Mesendoderm (in vitro differentiated cells): ENCODE measurements around the gene CREB3.

ENCODE experiments used
- DNase-seq: peaks from one replicate; pipeline ENCODE4 v3.0.0; 2013
- H2AK5ac ChIP-seq: 2 replicates; pipeline ENCODE4 v1.6.1; 2013; ENCODE audit warnings: low read length, inconsistent platforms
- H2BK120ac ChIP-seq: 2 replicates; pipeline ENCODE4 v1.6.1; 2013; ENCODE audit warnings: low read depth, mild to moderate bottlenecking, low read length, moderate library complexity, mixed read lengths
- H2BK15ac ChIP-seq: replicated peaks from 2 replicates; pipeline ENCODE4 v1.6.1; 2013; ENCODE audit warnings: low read depth, mild to moderate bottlenecking, moderate library complexity
- H2BK5ac ChIP-seq: 2 replicates; pipeline ENCODE4 v1.6.1; 2013; ENCODE audit warnings: low read length, inconsistent platforms
- H3K18ac ChIP-seq: 2 replicates; pipeline ENCODE4 v1.6.1; 2013; ENCODE audit warnings: mild to moderate bottlenecking, low read length, mixed read lengths
- H3K23ac ChIP-seq: one replicate; pipeline ENCODE4 v1.6.1; 2013; ENCODE audit warnings: low read length
- H3K27ac ChIP-seq: 2 replicates; pipeline ENCODE4 v1.5.1; 2013; ENCODE audit warnings: low read depth, mild to moderate bottlenecking, inconsistent platforms, low read length, moderate library complexity
- H3K27me3 ChIP-seq: 2 replicates; pipeline ENCODE4 v1.6.1; 2013; ENCODE audit warnings: low read length, control low read depth, mild to moderate bottlenecking, inconsistent platforms; ENCODE audit not compliant: insufficient read depth, poor library complexity
- H3K36me3 ChIP-seq: 2 replicates; pipeline ENCODE4 v1.6.1; 2013; ENCODE audit warnings: low read length, inconsistent platforms; ENCODE audit not compliant: control insufficient read depth, insufficient read depth
- H3K4ac ChIP-seq: one replicate; pipeline ENCODE4 v1.6.1; 2013; ENCODE audit warnings: low read depth, mild to moderate bottlenecking, low read length, moderate library complexity
- H3K4me1 ChIP-seq: 2 replicates; pipeline ENCODE4 v1.6.1; 2013; ENCODE audit warnings: low read depth, low read length, inconsistent platforms; ENCODE audit not compliant: control insufficient read depth
- H3K4me2 ChIP-seq: 2 replicates; pipeline ENCODE4 v1.6.1; 2013; ENCODE audit warnings: low read length
- H3K4me3 ChIP-seq: 2 replicates; pipeline ENCODE4 v1.5.1; 2013; ENCODE audit warnings: mild to moderate bottlenecking, low read length
- H3K56ac ChIP-seq: one replicate; pipeline ENCODE4 v1.6.1; 2013; ENCODE audit warnings: low read length
- H3K79me1 ChIP-seq: 2 replicates; pipeline ENCODE4 v1.6.1; 2013; ENCODE audit warnings: low read length, inconsistent platforms
- H3K79me2 ChIP-seq: 2 replicates; pipeline ENCODE4 v1.6.1; 2013; ENCODE audit warnings: mild to moderate bottlenecking, low read length; ENCODE audit not compliant: control insufficient read depth, insufficient read depth
- H3K9ac ChIP-seq: 2 replicates; pipeline ENCODE4 v1.6.1; 2013; ENCODE audit warnings: low read length, inconsistent platforms
- H4K5ac ChIP-seq: one replicate; pipeline ENCODE4 v1.6.1; 2013; ENCODE audit warnings: low read length
- H4K8ac ChIP-seq: one replicate; pipeline ENCODE4 v1.6.1; 2013; ENCODE audit warnings: low read depth, mild to moderate bottlenecking, control low read depth, low read length, moderate library complexity
- WGBS: extraction: QIAGEN DNeasy Blood & Tissue Kit; methylation state at CpG from one replicate; pipeline ENCODE4 v1.1.7; 2013; ENCODE audit warnings: low lambda C conversion rate, missing lambda C conversion rate; ENCODE audit not compliant: insufficient coverage; ENCODE audit errors: extremely low coverage; 5-methylcytosine and 5-hydroxymethylcytosine counted together

CREB3 gene

DNA sequence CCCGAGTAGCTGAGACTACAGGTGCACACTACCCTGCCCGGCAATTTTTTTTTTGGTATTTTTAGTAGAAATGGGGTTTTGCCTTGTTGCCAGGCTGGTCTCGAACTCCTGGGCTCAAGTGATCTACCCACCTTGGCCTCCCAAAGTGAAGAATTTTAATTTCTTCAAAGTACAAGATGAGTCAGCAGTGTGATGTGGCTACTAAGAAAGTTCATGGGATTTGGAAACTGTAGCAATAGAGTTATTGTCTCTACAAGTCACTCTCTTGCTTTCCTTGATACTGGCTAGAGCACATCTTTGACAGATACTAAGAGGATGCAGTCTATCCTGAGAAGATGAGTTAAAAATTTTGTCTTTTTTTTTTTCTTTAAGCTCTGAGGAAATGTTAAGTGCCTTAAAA, 1.6 kb downstream of the CREB3 start:
- no peak overlapping the region for H2BK15ac ChIP-seq
- no peak overlapping the region for H4K5ac ChIP-seq
- H3K4ac ChIP-seq, result no peak overlapping the region
- H3K56ac ChIP-seq, result no peak overlapping the region
- H2BK5ac ChIP-seq, result no peak overlapping the region
- H3K4me1 ChIP-seq, result peaks cover 20% of the 10 kb centered on the region
- H3K18ac ChIP-seq, result no peak overlapping the region
- no peak overlapping the region for H3K27ac ChIP-seq
- no peak overlapping the region for H3K4me2 ChIP-seq
- H4K8ac ChIP-seq, result no peak overlapping the region
- H3K23ac ChIP-seq, result no peak overlapping the region
- DNase-seq, result no peak
- H2BK120ac ChIP-seq, result no peak overlapping the region
- H3K79me2 ChIP-seq, result peaks cover 25% of the 10 kb centered on the region
- peaks cover 21% of the 10 kb centered on the region for H3K79me1 ChIP-seq
- H3K36me3 ChIP-seq, result peaks cover 16% of the 10 kb centered on the region
- no peaks in the 10 kb centered on the region for H3K27me3 ChIP-seq
- no peak overlapping the region for H3K9ac ChIP-seq
- WGBS, result no CpG with 5 or more reads among the region's 3 CpGs
- no peak overlapping the region for H3K4me3 ChIP-seq
- no peak overlapping the region for H2AK5ac ChIP-seq

DNA sequence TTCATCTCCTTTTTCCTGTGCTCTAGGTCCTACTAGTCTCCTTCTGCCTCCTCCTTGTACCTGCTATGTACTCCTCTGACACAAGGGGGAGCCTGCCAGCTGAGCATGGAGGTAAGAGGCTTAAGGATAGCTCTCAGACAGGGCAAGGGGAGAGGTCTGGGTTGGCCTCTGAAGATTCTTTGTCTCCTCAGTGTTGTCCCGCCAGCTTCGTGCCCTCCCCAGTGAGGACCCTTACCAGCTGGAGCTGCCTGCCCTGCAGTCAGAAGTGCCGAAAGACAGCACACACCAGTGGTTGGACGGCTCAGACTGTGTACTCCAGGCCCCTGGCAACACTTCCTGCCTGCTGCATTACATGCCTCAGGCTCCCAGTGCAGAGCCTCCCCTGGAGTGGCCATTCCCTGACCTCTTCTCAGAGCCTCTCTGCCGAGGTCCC, 3.8 kb downstream of the CREB3 start:
- H2BK120ac ChIP-seq, result no peak overlapping the region
- no peak overlapping the region for H4K8ac ChIP-seq
- WGBS, result no CpG with 5 or more reads among the region's 5 CpGs
- no peak overlapping the region for H3K4ac ChIP-seq
- H4K5ac ChIP-seq, result no peak overlapping the region
- no peak overlapping the region for H3K4me3 ChIP-seq
- H3K4me1 ChIP-seq, result peaks cover 3% of the 10 kb centered on the region
- H3K4me2 ChIP-seq, result no peak overlapping the region
- H3K23ac ChIP-seq, result no peak overlapping the region
- H2BK15ac ChIP-seq, result no peak overlapping the region
- peaks cover 5% of the 10 kb centered on the region for H3K79me2 ChIP-seq
- peak; percentile 94 for DNase-seq
- peaks cover 20% of the 10 kb centered on the region for H3K36me3 ChIP-seq
- peaks cover 5% of the 10 kb centered on the region for H3K79me1 ChIP-seq
- no peak overlapping the region for H3K56ac ChIP-seq
- H3K9ac ChIP-seq, result peak overlapping the region; percentile 19
- H2BK5ac ChIP-seq, result peak overlapping the region; percentile 17
- no peak overlapping the region for H2AK5ac ChIP-seq
- H3K18ac ChIP-seq, result no peak overlapping the region
- H3K27ac ChIP-seq, result no peak overlapping the region
- no peaks in the 10 kb centered on the region for H3K27me3 ChIP-seq

DNA sequence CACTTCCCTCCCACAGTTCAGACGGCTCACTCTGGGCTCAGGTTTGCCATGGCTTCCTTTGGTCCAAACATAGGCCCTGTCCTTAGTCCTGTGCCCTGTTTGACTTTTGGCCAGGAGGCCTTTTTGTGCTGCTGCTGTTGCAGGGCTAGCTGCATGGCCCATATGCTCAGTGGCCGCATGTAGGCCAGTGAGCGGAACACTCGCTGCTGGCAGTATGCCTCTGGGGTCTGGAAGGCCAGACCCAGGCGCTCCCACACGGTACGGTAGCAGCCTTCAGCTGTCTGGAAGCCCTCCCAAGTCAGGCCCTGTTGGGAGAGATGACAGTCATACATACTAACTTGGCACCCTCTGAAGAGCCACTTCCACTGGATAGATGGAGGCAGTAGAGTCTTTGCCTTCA, 4.7 kb downstream of the CREB3 start:
- no CpG with 5 or more reads among the region's 7 CpGs for WGBS
- Histone ChIP-seq H3K23ac (no peak overlapping the region), H4K8ac (no peak overlapping the region)

DNA sequence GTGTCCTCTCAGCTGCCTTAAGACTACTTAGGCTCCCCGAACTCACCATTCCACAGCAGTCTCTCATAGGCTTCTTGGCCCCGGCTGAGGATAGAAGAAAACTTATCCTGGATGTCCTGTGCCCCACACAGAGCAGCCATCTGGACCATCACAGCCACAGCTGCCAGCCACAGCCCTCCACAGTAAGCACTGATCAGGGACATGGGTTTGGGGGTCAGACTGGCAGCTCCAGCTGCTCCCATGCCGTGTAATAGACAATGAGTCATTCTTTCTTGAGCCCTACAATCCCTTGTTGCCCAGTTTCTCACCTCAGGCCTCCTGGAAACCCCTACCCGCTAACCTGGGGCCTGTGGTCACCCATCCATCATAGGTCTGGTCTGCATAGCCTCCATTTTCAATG, 5.7 kb downstream of the CREB3 start:
- Histone ChIP-seq H3K56ac (no peak overlapping the region), H3K79me2 (no peaks in the 10 kb centered on the region), H4K5ac (no peak overlapping the region), H3K27ac (no peak overlapping the region), H3K79me1 (peaks cover 1% of the 10 kb centered on the region), H3K9ac (no peak overlapping the region), H3K4me2 (no peak overlapping the region), H3K4me3 (no peak overlapping the region), H3K23ac (no peak overlapping the region), H2BK5ac (no peak overlapping the region), H3K4ac (no peak overlapping the region), H2BK120ac (no peak overlapping the region), H4K8ac (no peak overlapping the region), H2AK5ac (no peak overlapping the region), H3K27me3 (no peaks in the 10 kb centered on the region), H3K36me3 (peaks cover 28% of the 10 kb centered on the region), H3K18ac (no peak overlapping the region), H2BK15ac (no peak overlapping the region), H3K4me1 (peaks cover 2% of the 10 kb centered on the region)
- WGBS, result no CpG with 5 or more reads among the region's 4 CpGs
- no peak for DNase-seq

More for the DNA sequence above, 4.7 kb downstream of the CREB3 start:
- H3K4me1 ChIP-seq, result peaks cover 2% of the 10 kb centered on the region
- no peak overlapping the region for H2BK5ac ChIP-seq
- no peak overlapping the region for H4K5ac ChIP-seq
- H3K27me3 ChIP-seq, result no peaks in the 10 kb centered on the region
- no peak overlapping the region for H2AK5ac ChIP-seq
- H3K79me1 ChIP-seq, result peaks cover 3% of the 10 kb centered on the region
- H3K9ac ChIP-seq, result no peak overlapping the region
- no peak overlapping the region for H2BK120ac ChIP-seq
- H3K56ac ChIP-seq, result no peak overlapping the region
- no peak overlapping the region for H3K4me3 ChIP-seq
- H3K79me2 ChIP-seq, result no peaks in the 10 kb centered on the region
- no peak overlapping the region for H3K18ac ChIP-seq
- H3K4ac ChIP-seq, result no peak overlapping the region
- DNase-seq, result no peak
- no peak overlapping the region for H2BK15ac ChIP-seq
- H3K27ac ChIP-seq, result no peak overlapping the region
- H3K4me2 ChIP-seq, result no peak overlapping the region
- peaks cover 26% of the 10 kb centered on the region for H3K36me3 ChIP-seq

DNA sequence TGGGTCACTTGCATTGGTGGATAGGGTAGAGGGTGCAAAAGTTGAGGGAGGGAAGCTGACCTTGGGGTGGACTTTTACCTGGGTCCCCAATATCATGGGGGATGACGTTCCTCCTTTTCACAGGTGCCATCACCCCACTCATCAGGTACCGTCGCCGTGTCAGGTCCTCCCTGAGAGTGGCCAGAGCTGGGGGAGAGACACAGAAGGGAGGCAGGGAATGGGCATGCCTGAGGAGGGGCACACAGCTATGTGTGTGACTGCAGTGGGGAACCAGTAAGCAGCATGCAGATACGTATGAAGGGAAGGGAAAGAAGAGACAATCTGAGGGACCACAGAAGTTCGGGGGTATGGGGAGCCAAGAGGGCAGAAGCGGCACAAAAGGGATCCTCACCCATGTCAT, 6.5 kb downstream of the CREB3 start:
- WGBS, result no CpG with 5 or more reads among the region's 7 CpGs
- Histone ChIP-seq H2BK5ac (no peak overlapping the region), H3K79me2 (no peaks in the 10 kb centered on the region), H3K27me3 (no peaks in the 10 kb centered on the region), H3K79me1 (peaks cover 2% of the 10 kb centered on the region), H3K4me1 (no peaks in the 10 kb centered on the region), H2AK5ac (no peak overlapping the region), H3K27ac (no peak overlapping the region), H3K36me3 (peaks cover 31% of the 10 kb centered on the region), H3K4me2 (no peak overlapping the region), H3K56ac (no peak overlapping the region), H2BK120ac (no peak overlapping the region), H3K4ac (no peak overlapping the region), H3K4me3 (no peak overlapping the region), H3K9ac (no peak overlapping the region), H3K23ac (no peak overlapping the region), H4K5ac (no peak overlapping the region), H3K18ac (no peak overlapping the region), H4K8ac (no peak overlapping the region), H2BK15ac (no peak overlapping the region)
- DNase-seq, result no peak

DNA sequence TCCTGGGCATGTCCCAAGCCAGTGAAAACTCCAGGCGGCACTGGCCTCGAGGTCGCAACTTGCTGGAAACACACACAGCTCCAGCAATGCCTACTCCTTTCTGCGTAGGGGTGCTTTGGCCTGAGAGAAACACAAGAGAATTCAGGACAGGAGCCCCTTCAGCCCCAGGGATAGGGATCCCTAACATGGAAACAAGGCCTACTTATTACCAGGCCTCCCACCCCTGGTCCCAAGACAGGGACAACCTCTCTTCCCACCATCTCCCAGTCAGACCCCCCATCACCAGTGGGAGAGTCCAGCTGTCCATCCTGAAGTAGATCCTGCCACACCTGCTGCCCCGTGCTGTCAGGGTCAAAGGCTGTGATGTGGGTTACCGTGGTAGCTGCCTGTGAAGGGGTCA, 7.8 kb downstream of the CREB3 start:
- no peak overlapping the region for H3K4ac ChIP-seq
- H3K36me3 ChIP-seq, result peaks cover 34% of the 10 kb centered on the region
- H3K23ac ChIP-seq, result no peak overlapping the region
- H3K79me2 ChIP-seq, result peaks cover 2% of the 10 kb centered on the region
- no peak overlapping the region for H3K9ac ChIP-seq
- no peaks in the 10 kb centered on the region for H3K27me3 ChIP-seq
- H3K18ac ChIP-seq, result no peak overlapping the region
- H3K4me1 ChIP-seq, result no peaks in the 10 kb centered on the region
- no peak overlapping the region for H2AK5ac ChIP-seq
- whole genome bisulfite sequencing, result no CpG with 5 or more reads among the region's 6 CpGs
- H4K5ac ChIP-seq, result no peak overlapping the region
- H3K56ac ChIP-seq, result no peak overlapping the region
- peaks cover 8% of the 10 kb centered on the region for H3K79me1 ChIP-seq
- H3K4me3 ChIP-seq, result no peak overlapping the region
- H3K27ac ChIP-seq, result no peak overlapping the region
- no peak overlapping the region for H3K4me2 ChIP-seq
- H2BK120ac ChIP-seq, result no peak overlapping the region
- no peak for DNase-seq
- no peak overlapping the region for H4K8ac ChIP-seq
- no peak overlapping the region for H2BK5ac ChIP-seq
- no peak overlapping the region for H2BK15ac ChIP-seq
